Measurements from ENCODE around the gene MMP2. TPM values are rescaled to one million over a fixed set of nuclear protein-coding genes. Genes with fewer than 3 reads are reported as not detected.

MMP2 gene
- polyA plus RNA-seq, 3 donors, result 263 to 296 (median 271) TPM

- no peak for DNase-seq (ENCODE audit: extremely low read depth in 1 of 11, low read depth in 9 of 11, low spot score in 4 of 11)
Observed at GRCh38 chr16:55539488-55539887, 60.5 kb downstream of the MMP2 start.

GRCh38 chr16:55540221-55540620 lies 61.2 kb downstream of the MMP2 start:
- no peak for DNase-seq (ENCODE audit: extremely low read depth in 1 of 11, low read depth in 9 of 11, low spot score in 4 of 11)

GRCh38 chr16:55542459-55543082 lies 63.6 kb downstream of the MMP2 start:
- DNase-seq (ENCODE audit: extremely low read depth in 1 of 11, low read depth in 9 of 11, low spot score in 4 of 11), result no peak

GRCh38 chr16:55543472-55543871 lies 64.5 kb downstream of the MMP2 start:
- peak in 7 of 11 donors; percentile 8 to 29 (median 13) for DNase-seq (ENCODE audit: extremely low read depth in 1 of 11, low read depth in 9 of 11, low spot score in 4 of 11)

GRCh38 chr16:55552621-55553020 lies 73.6 kb downstream of the MMP2 start:
- DNase-seq (ENCODE audit: extremely low read depth in 1 of 11, low read depth in 9 of 11, low spot score in 4 of 11), result no peak

- DNase-seq (ENCODE audit: extremely low read depth in 1 of 11, low read depth in 9 of 11, low spot score in 4 of 11), result no peak
Observed at GRCh38 chr16:55555436-55555835, 76.4 kb downstream of the MMP2 start.

Other genes with a start within 250 kb of the MMP2 start
- gene IRX6, start 155.0 kb upstream of the MMP2 start, polyA plus RNA-seq (ENCODE audit: insufficient read length in 3 of 3), result 1 to 10 TPM; 4.2 to 7.9 (median 5.5) TPM
- 10 to 100 TPM in 1 of 3 donors, 1 to 10 TPM in 2; 7.0 to 12.5 (median 8.4) TPM for gene LPCAT2, start 29.9 kb downstream of the MMP2 start, polyA plus RNA-seq (ENCODE audit: insufficient read length in 3 of 3)
- gene CAPNS2, start 87.5 kb downstream of the MMP2 start, polyA plus RNA-seq (ENCODE audit: insufficient read length in 3 of 3), result not detected
- gene SLC6A2, start 176.8 kb downstream of the MMP2 start, polyA plus RNA-seq (ENCODE audit: insufficient read length in 3 of 3), result under 1 TPM; 0.08 to 0.17 (median 0.10) TPM

All from renal cortex interstitium (tissue), 11 donors.